HG02763 (cell line): Measurements from ENCODE around the gene PRKCSH.
"Not testable (repeated sequence)": the region's sequence is repeated elsewhere in the genome, so short reads cannot be mapped to it uniquely, and the experiment has no call there.

ENCODE experiments used
- ATAC-seq: cut with Tn5 transposase; IDR thresholded peaks from one replicate; pipeline ENCODE4 v1.9.1; 2021; ENCODE audit warnings: mild to moderate bottlenecking, moderate library complexity; ENCODE audit not compliant: unreplicated experiment

PRKCSH gene

GRCh38 chr19:11450570-11451326 lies 15.3 kb downstream of the PRKCSH start:
- no peak for ATAC-seq

- ATAC-seq, result no peak
These were observed 16.0 kb downstream of the PRKCSH start for GRCh38 chr19:11451327-11451870.

- no peak for ATAC-seq
These were observed 16.6 kb downstream of the PRKCSH start for GRCh38 chr19:11451871-11452619.

- no peak for ATAC-seq
These were observed 17.3 kb downstream of the PRKCSH start for GRCh38 chr19:11452620-11453310.

- ATAC-seq, result no peak
These were observed 18.3 kb downstream of the PRKCSH start for GRCh38 chr19:11453468-11454341.

- not testable (repeated sequence) for ATAC-seq
These were observed 19.8 kb downstream of the PRKCSH start for GRCh38 chr19:11455233-11455554.

- no peak for ATAC-seq
These were observed 21.2 kb downstream of the PRKCSH start for GRCh38 chr19:11456659-11457058.

GRCh38 chr19:11457115-11457514 lies 21.7 kb downstream of the PRKCSH start:
- ATAC-seq, result no peak

- no peak for ATAC-seq
These were observed 22.4 kb downstream of the PRKCSH start for GRCh38 chr19:11457831-11458230.

- ATAC-seq, result no peak
These were observed 22.9 kb downstream of the PRKCSH start for GRCh38 chr19:11458236-11458900.

GRCh38 chr19:11458912-11459311 lies 23.5 kb downstream of the PRKCSH start:
- ATAC-seq, result not testable (repeated sequence)

- no peak for ATAC-seq
These were observed 24.8 kb downstream of the PRKCSH start for GRCh38 chr19:11460207-11460606.

GRCh38 chr19:11461453-11461852 lies 26.0 kb downstream of the PRKCSH start:
- no peak for ATAC-seq

GRCh38 chr19:11463391-11463790 lies 28.0 kb downstream of the PRKCSH start:
- no peak for ATAC-seq

GRCh38 chr19:11464333-11465265 lies 29.2 kb downstream of the PRKCSH start:
- no peak for ATAC-seq

- ATAC-seq, result no peak
These were observed 30.2 kb downstream of the PRKCSH start for GRCh38 chr19:11465600-11465999.

- ATAC-seq, result not testable (repeated sequence)
These were observed 32.9 kb downstream of the PRKCSH start for GRCh38 chr19:11468266-11468845.

- ATAC-seq, result no peak
These were observed 38.3 kb downstream of the PRKCSH start for GRCh38 chr19:11473725-11474124.

GRCh38 chr19:11475343-11475742 lies 39.9 kb downstream of the PRKCSH start:
- ATAC-seq, result not testable (repeated sequence)
